DOHH2 (cell line): ENCODE measurements around the gene RNF19B.

Experiments used
- H3F3A ChIP-seq: fragments of 200-600 bp; sonication (generic), shearing (Covaris generic); 2 replicates; pipeline ENCODE4 v1.6.0; 2016; ENCODE audit warnings: antibody characterized with exemption, mild to moderate bottlenecking; ENCODE audit not compliant: control insufficient read depth, insufficient read depth
- H3K27ac ChIP-seq: fragments of 200-600 bp; sonication (generic); 2 replicates; pipeline ENCODE4 v1.5.1; 2014; ENCODE audit warnings: low read depth, mild to moderate bottlenecking, low read length, moderate library complexity
- H3K27me3 ChIP-seq: fragments of 200-600 bp; sonication (generic); 2 replicates; pipeline ENCODE4 v1.6.1; 2014; ENCODE audit warnings: mild to moderate bottlenecking, low read length, mixed read lengths; ENCODE audit not compliant: control insufficient read depth
- H3K36me3 ChIP-seq: fragments of 200-600 bp; sonication (generic); 2 replicates; pipeline ENCODE4 v1.6.1; 2014; ENCODE audit warnings: mild to moderate bottlenecking, low read length, moderate library complexity, mixed read lengths; ENCODE audit not compliant: control insufficient read depth
- H3K4me1 ChIP-seq: fragments of 200-600 bp; sonication (generic); 2 replicates; pipeline ENCODE4 v1.6.1; 2014; ENCODE audit warnings: mild to moderate bottlenecking, low read length, mixed read lengths; ENCODE audit not compliant: control insufficient read depth
- H3K4me2 ChIP-seq: fragments of 200-600 bp; sonication (generic); 2 replicates; pipeline ENCODE4 v1.6.0; 2014; ENCODE audit warnings: mild to moderate bottlenecking, low read length, moderate library complexity
- H3K4me3 ChIP-seq: fragments of 200-600 bp; sonication (generic); 2 replicates; pipeline ENCODE4 v1.5.1; 2014; ENCODE audit warnings: mild to moderate bottlenecking, low read length, mixed read lengths
- H3K79me2 ChIP-seq: fragments of 200-600 bp; sonication (generic); 2 replicates; pipeline ENCODE4 v1.6.1; 2014; ENCODE audit warnings: mild to moderate bottlenecking, low read length, mixed read lengths; ENCODE audit not compliant: control insufficient read depth
- H3K9me2 ChIP-seq: fragments of 200-600 bp; sonication (generic); replicated peaks from 2 replicates; pipeline ENCODE4 v1.6.1; 2014; ENCODE audit warnings: mild to moderate bottlenecking, low read length, mixed read lengths; ENCODE audit not compliant: control insufficient read depth
- H3K9me3 ChIP-seq: fragments of 200-600 bp; sonication (generic); 2 replicates; pipeline ENCODE4 v1.6.1; 2014; ENCODE audit warnings: antibody characterized with exemption, low read length, mixed read lengths; ENCODE audit not compliant: control insufficient read depth, insufficient read depth
- H4K20me1 ChIP-seq: fragments of 200-600 bp; sonication (generic); 2 replicates; pipeline ENCODE4 v1.6.0; 2014; ENCODE audit warnings: low read depth, mild to moderate bottlenecking, antibody characterized with exemption, low read length, moderate library complexity; ENCODE audit not compliant: control insufficient read depth, insufficient read depth
- EZH2phosphoT487 ChIP-seq: fragments of 200-600 bp; sonication (generic); IDR thresholded peaks from 2 replicates; pipeline ENCODE4 v1.6.1; 2017; ENCODE audit warnings: borderline replicate concordance, mild to moderate bottlenecking, antibody characterized with exemption, low read length, moderate library complexity, mixed read lengths
- TF ChIP-seq, protein P1 (sequence below): fragments of 200-600 bp; sonication (generic); IDR thresholded peaks from one replicate; pipeline ENCODE4 v1.5.1; 2014; ENCODE audit warnings: antibody characterized with exemption, mild to moderate bottlenecking, low read depth, low read length; ENCODE audit not compliant: poor library complexity, severe bottlenecking

Gene RNF19B

DNA sequence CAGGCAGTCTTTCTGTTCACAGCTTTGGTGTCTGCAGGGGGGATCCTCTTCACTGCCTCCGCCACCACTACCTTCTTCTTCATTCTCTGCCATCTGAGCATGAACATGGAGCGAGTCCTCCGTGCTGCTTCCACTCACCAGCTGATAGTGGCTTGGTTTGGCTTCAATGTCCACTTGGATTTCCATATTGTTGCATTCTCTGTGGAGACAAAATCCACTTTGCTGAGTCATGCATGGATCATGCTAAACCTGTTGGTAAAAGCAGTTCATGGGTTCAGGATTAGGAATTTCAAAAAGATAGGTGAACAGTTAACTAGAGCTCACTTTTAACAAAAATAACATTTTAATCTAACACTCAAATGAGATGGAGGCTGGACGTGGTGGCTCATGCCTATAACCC is 27.5 kb downstream of the RNF19B start:
- Histone ChIP-seq H4K20me1 (no peaks in the 10 kb centered on the region), H3K4me3 (no peak overlapping the region), H3K4me2 (no peak overlapping the region), H3K9me2 (no peaks in the 10 kb centered on the region), H3K27ac (no peak overlapping the region), H3F3A (peaks cover 18% of the 10 kb centered on the region), H3K27me3 (no peaks in the 10 kb centered on the region), H3K36me3 (peaks cover 87% of the 10 kb centered on the region), H3K79me2 (no peaks in the 10 kb centered on the region), H3K4me1 (peaks cover 8% of the 10 kb centered on the region), H3K9me3 (no peaks in the 10 kb centered on the region)
- no peak for TF ChIP-seq EZH2phosphoT487
- TF ChIP-seq, protein P1, sequence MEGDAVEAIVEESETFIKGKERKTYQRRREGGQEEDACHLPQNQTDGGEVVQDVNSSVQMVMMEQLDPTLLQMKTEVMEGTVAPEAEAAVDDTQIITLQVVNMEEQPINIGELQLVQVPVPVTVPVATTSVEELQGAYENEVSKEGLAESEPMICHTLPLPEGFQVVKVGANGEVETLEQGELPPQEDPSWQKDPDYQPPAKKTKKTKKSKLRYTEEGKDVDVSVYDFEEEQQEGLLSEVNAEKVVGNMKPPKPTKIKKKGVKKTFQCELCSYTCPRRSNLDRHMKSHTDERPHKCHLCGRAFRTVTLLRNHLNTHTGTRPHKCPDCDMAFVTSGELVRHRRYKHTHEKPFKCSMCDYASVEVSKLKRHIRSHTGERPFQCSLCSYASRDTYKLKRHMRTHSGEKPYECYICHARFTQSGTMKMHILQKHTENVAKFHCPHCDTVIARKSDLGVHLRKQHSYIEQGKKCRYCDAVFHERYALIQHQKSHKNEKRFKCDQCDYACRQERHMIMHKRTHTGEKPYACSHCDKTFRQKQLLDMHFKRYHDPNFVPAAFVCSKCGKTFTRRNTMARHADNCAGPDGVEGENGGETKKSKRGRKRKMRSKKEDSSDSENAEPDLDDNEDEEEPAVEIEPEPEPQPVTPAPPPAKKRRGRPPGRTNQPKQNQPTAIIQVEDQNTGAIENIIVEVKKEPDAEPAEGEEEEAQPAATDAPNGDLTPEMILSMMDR, result no peak

DNA sequence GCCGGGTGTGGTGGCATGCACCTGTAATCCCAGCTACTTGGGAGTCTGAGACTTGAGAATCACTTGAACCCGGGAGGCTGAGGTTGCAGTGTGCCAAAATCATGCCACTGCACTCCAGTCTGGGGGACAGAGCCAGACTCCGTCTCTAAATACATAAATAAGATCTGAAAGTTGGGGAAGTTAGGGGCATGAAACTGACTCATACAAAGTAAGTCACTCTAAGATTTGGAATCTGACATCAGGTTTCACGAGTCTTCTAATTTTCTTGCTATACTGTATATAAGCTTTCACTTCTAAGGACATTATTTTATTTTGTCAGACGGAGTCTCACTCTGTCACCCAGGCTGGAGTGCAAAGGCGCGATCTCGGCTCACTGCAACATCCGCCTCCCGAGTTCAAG is 30.1 kb downstream of the RNF19B start:
- no peak overlapping the region for H3K27ac ChIP-seq
- H4K20me1 ChIP-seq, result no peaks in the 10 kb centered on the region
- no peak overlapping the region for H3K4me2 ChIP-seq
- no peaks in the 10 kb centered on the region for H3K9me2 ChIP-seq
- peaks cover 8% of the 10 kb centered on the region for H3K4me1 ChIP-seq
- peaks cover 63% of the 10 kb centered on the region for H3K36me3 ChIP-seq
- H3K79me2 ChIP-seq, result no peaks in the 10 kb centered on the region
- H3K27me3 ChIP-seq, result no peaks in the 10 kb centered on the region
- no peak overlapping the region for H3K4me3 ChIP-seq
- no peak for TF ChIP-seq EZH2phosphoT487
- TF ChIP-seq, protein P1, result no peak
- H3F3A ChIP-seq, result peaks cover 18% of the 10 kb centered on the region
- no peaks in the 10 kb centered on the region for H3K9me3 ChIP-seq

DNA sequence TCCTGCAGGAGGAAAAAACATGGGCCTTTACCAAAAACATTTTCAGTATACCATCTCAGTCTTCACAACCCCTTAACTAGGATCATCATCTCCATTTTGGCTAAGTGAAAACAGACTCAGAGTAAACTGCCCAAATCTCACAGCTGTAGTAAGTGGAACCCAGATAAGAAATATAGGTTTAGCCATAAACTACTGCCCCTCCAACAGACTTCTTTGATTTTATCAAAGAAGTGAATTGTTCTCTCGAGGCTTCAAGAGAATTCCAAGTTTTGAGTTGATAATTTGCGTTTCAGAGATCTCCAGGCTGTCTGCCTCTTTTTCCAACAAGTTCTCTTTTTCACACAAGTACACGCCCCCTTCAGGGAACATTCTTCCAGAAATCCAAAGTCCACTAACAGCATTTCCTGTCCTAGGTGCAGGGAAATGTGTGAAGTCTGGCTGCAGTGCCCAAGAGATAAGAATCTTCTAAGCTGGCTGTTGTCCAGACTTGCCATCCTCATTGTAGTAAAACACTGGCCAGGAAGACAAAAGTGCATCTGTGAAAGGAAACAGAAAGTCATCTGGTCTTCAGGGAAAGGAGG is 30.8 kb downstream of the RNF19B start:
- Histone ChIP-seq H3K36me3 (peaks cover 55% of the 10 kb centered on the region), H3K4me2 (no peak overlapping the region)

More for the DNA sequence above, 30.8 kb downstream of the RNF19B start:
- Histone ChIP-seq H3K79me2 (no peaks in the 10 kb centered on the region), H3K27me3 (no peaks in the 10 kb centered on the region), H4K20me1 (no peaks in the 10 kb centered on the region), H3K9me2 (no peaks in the 10 kb centered on the region), H3K4me1 (peaks cover 8% of the 10 kb centered on the region), H3K27ac (no peak overlapping the region), H3K4me3 (no peak overlapping the region), H3K9me3 (no peaks in the 10 kb centered on the region), H3F3A (peaks cover 18% of the 10 kb centered on the region)
- TF ChIP-seq, protein P1, result no peak
- no peak for TF ChIP-seq EZH2phosphoT487
